ENCODE measurements around the gene HASPIN. TPM values are rescaled to one million over a fixed set of nuclear protein-coding genes. Genes with fewer than 3 reads are reported as not detected.
A peak's percentile ranks its signal among the peaks of the same experiment; 100 is the strongest.
"Not testable (repeated sequence)": the region's sequence is repeated elsewhere in the genome, so short reads cannot be mapped to it uniquely, and the experiment has no call there.

The HASPIN gene
- total and polyA plus RNA-seq, 12 donors = 0.12 to 1.5 (median 0.25) TPM; not detected in 1

DNA sequence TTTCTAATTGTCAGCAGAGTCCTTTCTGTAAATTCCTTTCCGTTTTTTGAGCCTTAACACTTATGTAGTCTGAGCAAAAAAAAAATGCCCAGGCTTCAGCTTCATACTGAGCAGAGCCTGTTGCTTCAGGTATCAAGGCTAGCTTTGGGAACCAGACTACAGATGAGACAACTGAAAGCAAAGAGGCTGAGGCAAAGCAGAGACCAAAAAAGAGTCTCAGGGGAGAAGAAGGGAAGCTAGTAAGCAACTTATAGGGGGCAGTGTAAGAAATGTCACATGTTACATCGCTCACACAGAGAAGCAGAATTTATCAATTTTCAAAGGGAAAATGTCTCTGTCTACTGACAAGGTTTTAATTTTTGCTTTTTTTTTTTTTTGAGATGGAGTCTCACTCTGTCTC, 3.3 kb downstream of the HASPIN start:
- Histone ChIP-seq H3K27me3 (no peaks in the 10 kb centered on the region), H3K4me3 (no peak overlapping the region), H3K27ac (no peak overlapping the region), H3K9me3 (no peaks in the 10 kb centered on the region), H3K4me1 (peaks cover 10 to 22% (median 19%) of the 10 kb centered on the region in 9 donors), H3K36me3 (no peaks in the 10 kb centered on the region)
- TF ChIP-seq, protein P1, sequence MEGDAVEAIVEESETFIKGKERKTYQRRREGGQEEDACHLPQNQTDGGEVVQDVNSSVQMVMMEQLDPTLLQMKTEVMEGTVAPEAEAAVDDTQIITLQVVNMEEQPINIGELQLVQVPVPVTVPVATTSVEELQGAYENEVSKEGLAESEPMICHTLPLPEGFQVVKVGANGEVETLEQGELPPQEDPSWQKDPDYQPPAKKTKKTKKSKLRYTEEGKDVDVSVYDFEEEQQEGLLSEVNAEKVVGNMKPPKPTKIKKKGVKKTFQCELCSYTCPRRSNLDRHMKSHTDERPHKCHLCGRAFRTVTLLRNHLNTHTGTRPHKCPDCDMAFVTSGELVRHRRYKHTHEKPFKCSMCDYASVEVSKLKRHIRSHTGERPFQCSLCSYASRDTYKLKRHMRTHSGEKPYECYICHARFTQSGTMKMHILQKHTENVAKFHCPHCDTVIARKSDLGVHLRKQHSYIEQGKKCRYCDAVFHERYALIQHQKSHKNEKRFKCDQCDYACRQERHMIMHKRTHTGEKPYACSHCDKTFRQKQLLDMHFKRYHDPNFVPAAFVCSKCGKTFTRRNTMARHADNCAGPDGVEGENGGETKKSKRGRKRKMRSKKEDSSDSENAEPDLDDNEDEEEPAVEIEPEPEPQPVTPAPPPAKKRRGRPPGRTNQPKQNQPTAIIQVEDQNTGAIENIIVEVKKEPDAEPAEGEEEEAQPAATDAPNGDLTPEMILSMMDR (IDR thresholded peaks at IDR 0.05) = no peak
- no peak for ATAC-seq
- intact Hi-C loops (cut with DNase I) = no loop called here
- DNase-seq = no peak
- 63 to 75% methylated on average over 2 of the region's 2 CpGs for WGBS, 2 donors

DNA sequence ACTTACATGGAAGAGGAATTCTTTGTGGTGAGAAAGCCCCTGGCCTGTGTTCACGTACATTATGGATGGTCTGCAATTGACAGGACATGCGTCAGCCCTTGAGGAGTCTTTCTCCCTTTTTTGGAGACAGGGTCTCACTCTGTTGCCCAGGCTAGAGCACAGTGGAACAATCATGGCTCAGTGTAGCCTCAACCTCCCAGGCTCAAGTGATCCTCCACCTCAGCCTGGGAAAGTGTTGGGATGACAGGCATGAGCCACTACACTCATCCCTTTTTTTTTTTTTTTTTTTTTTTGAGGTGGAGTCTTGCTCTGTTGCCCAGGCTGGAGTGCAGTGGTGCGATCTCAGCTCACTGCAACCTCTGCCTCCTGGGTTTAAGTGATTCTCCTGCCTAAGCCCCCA, 4.4 kb downstream of the HASPIN start:
- H3K4me3 ChIP-seq; H3K36me3 ChIP-seq; H3K27me3 ChIP-seq; H3K27ac ChIP-seq; H3K9me3 ChIP-seq; ATAC-seq; intact Hi-C loops (cut with DNase I); DNase-seq: not testable (repeated sequence)
- peaks cover 5 to 22% (median 9%) of the 10 kb centered on the region in 9 donors for H3K4me1 ChIP-seq
- 94 to 100% methylated on average over 3 of the region's 3 CpGs for WGBS, 2 donors

DNA sequence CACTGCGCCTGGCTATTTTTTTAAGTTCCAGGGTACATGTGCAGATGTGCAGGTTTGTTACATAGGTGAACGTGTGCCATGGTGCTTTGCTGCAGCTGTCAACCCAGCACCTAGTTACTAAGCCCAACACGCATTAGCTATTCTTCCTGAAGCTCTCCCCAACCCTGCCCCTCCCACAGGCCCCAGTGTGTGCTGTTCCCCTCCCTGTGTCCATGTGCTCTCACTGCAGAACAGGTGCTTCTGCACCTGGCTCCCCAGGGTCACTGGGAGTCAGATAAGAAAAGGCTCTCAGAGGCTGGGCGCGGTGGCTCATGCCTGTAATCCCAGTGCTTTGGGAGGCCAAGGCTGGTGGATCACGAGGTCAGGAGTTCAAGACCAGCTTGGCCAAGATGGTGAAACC, 6.2 kb downstream of the HASPIN start:
- ATAC-seq (no peak), DNase-seq (no peak)
- peaks cover 0 to 12% (median 0%) of the 10 kb centered on the region in 9 donors for H3K4me1 ChIP-seq
- H3K27ac ChIP-seq = no peak overlapping the region
- no peak overlapping the region for H3K4me3 ChIP-seq
- no peaks in the 10 kb centered on the region for H3K9me3 ChIP-seq
- TF ChIP-seq, protein P1 (IDR thresholded peaks at IDR 0.05) = no peak
- H3K36me3 ChIP-seq = no peaks in the 10 kb centered on the region
- WGBS, 2 donors = 96% methylated on average over 6 of the region's 6 CpGs
- intact Hi-C loops (cut with DNase I) = loop anchor here in 3 of 10 donors (10.0 kb wide), 3 partner anchors 95 to 345 kb away; no protein-coding TSS in a partner anchor
- H3K27me3 ChIP-seq = peaks cover 0 to 3% (median 0%) of the 10 kb centered on the region in 7 donors

DNA sequence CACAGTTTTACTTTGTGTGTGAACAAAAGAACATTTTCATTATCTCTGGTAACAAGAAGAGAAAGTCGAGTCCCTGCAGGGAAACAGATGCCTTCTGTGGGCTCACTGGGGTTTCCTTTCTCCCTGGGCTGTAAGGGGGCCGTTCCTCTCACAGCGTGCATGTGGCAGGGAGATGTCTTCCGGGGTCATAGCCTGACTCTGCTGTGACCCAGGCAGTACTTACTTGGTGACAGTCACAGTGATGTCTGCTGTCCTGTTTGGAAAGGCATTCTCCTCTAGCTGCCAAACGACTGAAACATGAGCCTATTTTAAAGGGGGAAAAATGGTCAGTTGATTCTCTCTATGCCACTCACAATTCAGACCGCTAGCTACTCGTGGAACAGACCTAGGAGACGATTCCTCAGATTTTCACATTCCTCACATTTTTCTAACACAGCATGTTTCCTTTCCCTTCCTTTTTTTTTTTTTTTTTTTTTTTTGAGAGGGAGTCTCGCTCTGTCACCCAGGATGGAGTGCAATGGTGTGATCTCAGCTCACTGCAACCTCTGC, 7.3 kb downstream of the HASPIN start:
- Histone ChIP-seq H3K4me1 (peaks cover 0 to 12% (median 0%) of the 10 kb centered on the region in 9 donors), H3K9me3 (no peaks in the 10 kb centered on the region), H3K36me3 (no peaks in the 10 kb centered on the region), H3K4me3 (no peak overlapping the region), H3K27me3 (peaks cover 0 to 10% (median 0%) of the 10 kb centered on the region in 7 donors), H3K27ac (no peak overlapping the region)
- TF ChIP-seq, protein P1 (IDR thresholded peaks at IDR 0.05) = no peak
- ATAC-seq = peak in 1 of 8 donors; percentile 48
- WGBS, 2 donors = 32 to 36% methylated on average over 9 of the region's 9 CpGs
- DNase-seq = no peak
- intact Hi-C loops (cut with DNase I) = loop anchor here in 3 of 10 donors (10.0 kb wide), 3 partner anchors 94 to 344 kb away; no protein-coding TSS in a partner anchor

DNA sequence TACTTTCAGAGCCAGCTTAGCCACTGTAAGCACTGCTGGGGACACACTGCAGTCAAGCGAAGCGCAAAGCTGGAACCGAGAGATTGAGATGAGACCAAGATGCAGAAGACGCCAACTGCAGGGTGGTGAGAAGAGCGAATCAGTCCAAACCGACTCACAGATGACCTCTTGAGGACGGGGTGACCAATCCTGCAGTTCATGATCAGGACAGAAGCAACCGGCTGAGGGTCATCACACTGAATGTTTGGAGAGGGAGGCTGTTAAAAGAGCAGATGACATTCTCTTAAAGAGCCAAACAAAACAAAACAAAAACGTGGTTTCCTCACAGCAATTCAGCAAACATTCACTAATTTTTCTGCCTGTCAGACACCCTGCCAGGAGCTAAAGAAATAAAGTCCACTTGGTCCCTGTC, 8.5 kb downstream of the HASPIN start:
- Histone ChIP-seq H3K36me3 (no peaks in the 10 kb centered on the region), H3K4me1 (peaks cover 0 to 12% (median 0%) of the 10 kb centered on the region in 9 donors), H3K27me3 (peaks cover 0 to 10% (median 0%) of the 10 kb centered on the region in 7 donors), H3K27ac (no peak overlapping the region), H3K4me3 (no peak overlapping the region), H3K9me3 (no peaks in the 10 kb centered on the region)
- WGBS, 2 donors = 37 to 46% methylated on average over 9 of the region's 9 CpGs
- ATAC-seq (peak in 2 of 8 donors; percentile 27 to 51), DNase-seq (no peak)
- intact Hi-C loops (cut with DNase I) = loop anchor here in 3 of 10 donors (10.0 kb wide), 3 partner anchors 93 to 343 kb away; no protein-coding TSS in a partner anchor
- TF ChIP-seq, protein P1 (IDR thresholded peaks at IDR 0.05) = peak in 1 of 9 donors; percentile 6

DNA sequence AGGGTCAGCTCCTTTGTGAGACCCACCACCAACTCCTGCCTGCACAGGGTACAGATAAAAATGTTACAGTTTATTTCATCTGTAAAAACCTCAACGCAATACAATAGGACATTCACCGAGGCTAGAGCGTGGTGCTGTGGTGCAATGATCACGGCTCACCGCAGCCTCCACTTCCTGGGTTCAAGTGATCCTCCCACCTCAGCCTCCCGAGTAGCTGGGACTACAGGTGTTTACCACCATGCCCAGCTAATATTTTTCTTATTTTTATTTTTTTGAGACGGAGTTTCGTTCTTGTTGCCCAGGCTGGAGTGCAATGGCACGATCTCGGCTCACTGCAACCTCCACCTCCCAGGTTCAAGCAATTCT, 11.2 kb downstream of the HASPIN start:
- H3K27ac ChIP-seq, H3K9me3 ChIP-seq, H3K4me3 ChIP-seq, H3K36me3 ChIP-seq, ATAC-seq, H3K27me3 ChIP-seq, DNase-seq: not testable (repeated sequence)
- intact Hi-C loops (cut with DNase I) = loop anchor here in 5 of 10 donors (5.0 to 10.0 kb wide), 6 partner anchors 53 to 340 kb away; partner anchors contain the start of gene NCBP3 (in 1 of the 5)
- H3K4me1 ChIP-seq = peaks cover 0 to 24% (median 7%) of the 10 kb centered on the region in 9 donors
- WGBS, 2 donors = 89 to 92% methylated on average over 10 of the region's 10 CpGs
